Suprapubic skin (tissue), 4 donors: ENCODE measurements around the gene LIPK.

Source experiments
- EP300 ChIP-seq: sonication (generic); formaldehyde crosslinking; IDR thresholded peaks from one replicate; pipeline ENCODE4 v1.6.1; 2017; ENCODE audit warnings: antibody characterized with exemption
- POLR2A ChIP-seq, 2 donors: fragments of 450-650 bp; IDR thresholded peaks; one replicate each; pipeline ENCODE4 v1.6.1; 2017; ENCODE audit warnings: antibody characterized with exemption in 2 of 2, mild to moderate bottlenecking in 2 of 2, moderate library complexity in 2 of 2
- POLR2AphosphoS5 ChIP-seq, 3 donors: sonication (generic); formaldehyde crosslinking; IDR thresholded peaks; one replicate each; pipeline ENCODE4 v1.6.1; 2017; ENCODE audit warnings: antibody characterized with exemption in 3 of 3
- TF ChIP-seq, protein P1 (sequence below), 2 donors: fragments of 200-600 bp in 1 of 2; fragments of 450-650 bp in 1 of 2; sonication (generic) in 1 of 2; IDR thresholded peaks; one replicate each; pipeline ENCODE4 v1.5.1; 2016 to 2019; ENCODE audit warnings: antibody characterized with exemption in 2 of 2, mild to moderate bottlenecking in 1 of 2, moderate library complexity in 1 of 2

GRCh38 chr10:88661018-88661417 is 45.0 kb upstream of the LIPK start:
- TF ChIP-seq, protein P1, sequence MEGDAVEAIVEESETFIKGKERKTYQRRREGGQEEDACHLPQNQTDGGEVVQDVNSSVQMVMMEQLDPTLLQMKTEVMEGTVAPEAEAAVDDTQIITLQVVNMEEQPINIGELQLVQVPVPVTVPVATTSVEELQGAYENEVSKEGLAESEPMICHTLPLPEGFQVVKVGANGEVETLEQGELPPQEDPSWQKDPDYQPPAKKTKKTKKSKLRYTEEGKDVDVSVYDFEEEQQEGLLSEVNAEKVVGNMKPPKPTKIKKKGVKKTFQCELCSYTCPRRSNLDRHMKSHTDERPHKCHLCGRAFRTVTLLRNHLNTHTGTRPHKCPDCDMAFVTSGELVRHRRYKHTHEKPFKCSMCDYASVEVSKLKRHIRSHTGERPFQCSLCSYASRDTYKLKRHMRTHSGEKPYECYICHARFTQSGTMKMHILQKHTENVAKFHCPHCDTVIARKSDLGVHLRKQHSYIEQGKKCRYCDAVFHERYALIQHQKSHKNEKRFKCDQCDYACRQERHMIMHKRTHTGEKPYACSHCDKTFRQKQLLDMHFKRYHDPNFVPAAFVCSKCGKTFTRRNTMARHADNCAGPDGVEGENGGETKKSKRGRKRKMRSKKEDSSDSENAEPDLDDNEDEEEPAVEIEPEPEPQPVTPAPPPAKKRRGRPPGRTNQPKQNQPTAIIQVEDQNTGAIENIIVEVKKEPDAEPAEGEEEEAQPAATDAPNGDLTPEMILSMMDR (IDR thresholded peaks at IDR 0.05), result no peak
- no peak for TF ChIP-seq POLR2A (IDR thresholded peaks at IDR 0.05)
- TF ChIP-seq EP300, result no peak
- no peak for TF ChIP-seq POLR2AphosphoS5 (IDR thresholded peaks at IDR 0.05)
